Stimulated activated CD8-positive, alpha-beta memory T cell treated with anti-CD3 and anti-CD28 coated beads, Interleukin-15, amount 100 ng/mL, for 1 hour (primary cell): ENCODE data around the gene CTSE.
"Not testable (repeated sequence)": the region's sequence is repeated elsewhere in the genome, so short reads cannot be mapped to it uniquely, and the experiment has no call there.

ENCODE experiments used
- DNase-seq: peaks from one replicate; pipeline ENCODE4 v3.0.0-alpha.2; 2020; ENCODE audit warnings: low read depth

The CTSE gene

DNA sequence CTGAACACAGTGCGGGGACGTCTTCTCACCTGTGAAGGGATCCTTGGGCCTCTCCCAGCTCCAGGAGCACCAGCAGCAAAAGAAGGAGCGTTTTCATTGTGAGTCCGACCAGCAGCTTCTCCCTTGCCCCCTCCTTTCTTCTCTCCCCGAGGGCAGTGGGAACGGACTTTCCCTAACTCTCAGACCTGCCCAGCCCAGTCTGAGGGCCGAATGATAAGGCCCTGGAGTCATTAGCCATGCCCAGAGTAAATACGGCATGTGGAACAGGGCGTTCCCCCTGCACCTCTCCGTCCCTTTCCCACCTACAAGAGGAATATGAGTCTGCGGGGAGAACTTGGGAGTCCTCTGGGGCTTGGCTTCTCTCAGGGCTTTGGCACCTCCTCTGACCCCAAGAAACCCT, at the start of gene CTSE:
Gene CTSE (minus strand): TSS at position 201 of the 400 bp plus-strand sequence. CDS start 104 bp downstream, at position 97.
- DNase-seq, result no peak

DNA sequence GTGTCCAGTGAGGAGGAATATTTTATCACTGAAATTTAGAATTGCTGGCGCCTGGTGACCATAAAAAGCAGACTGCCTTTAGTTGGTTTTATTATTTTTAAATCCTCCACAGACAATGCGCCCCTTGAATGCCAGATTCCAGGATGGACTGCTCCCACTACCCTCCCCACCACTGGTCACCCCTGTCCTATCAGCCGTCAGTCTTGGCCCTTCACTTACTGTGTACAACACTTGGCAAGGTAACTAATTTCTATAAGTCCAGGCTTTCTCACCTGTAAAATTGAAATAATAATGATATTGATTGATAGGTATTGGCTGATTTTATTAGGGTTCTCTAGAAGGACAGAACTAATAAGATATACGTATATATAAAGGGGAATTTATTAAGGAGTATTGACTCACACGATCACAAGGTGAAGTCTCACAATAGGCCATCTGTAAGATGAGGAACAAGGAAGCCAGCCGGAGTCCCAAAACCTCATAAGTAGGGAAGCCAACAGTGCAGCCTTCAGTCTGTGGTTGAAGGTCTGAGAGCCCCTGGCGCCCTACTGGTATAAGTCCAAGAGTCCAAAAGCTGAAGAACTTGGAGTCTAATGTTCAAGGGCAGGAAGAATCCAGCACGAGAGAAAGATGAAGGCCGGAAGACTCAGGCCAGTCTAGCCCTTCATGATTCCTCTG, 47.1 kb upstream of the CTSE start:
- DNase-seq, result no peak

DNA sequence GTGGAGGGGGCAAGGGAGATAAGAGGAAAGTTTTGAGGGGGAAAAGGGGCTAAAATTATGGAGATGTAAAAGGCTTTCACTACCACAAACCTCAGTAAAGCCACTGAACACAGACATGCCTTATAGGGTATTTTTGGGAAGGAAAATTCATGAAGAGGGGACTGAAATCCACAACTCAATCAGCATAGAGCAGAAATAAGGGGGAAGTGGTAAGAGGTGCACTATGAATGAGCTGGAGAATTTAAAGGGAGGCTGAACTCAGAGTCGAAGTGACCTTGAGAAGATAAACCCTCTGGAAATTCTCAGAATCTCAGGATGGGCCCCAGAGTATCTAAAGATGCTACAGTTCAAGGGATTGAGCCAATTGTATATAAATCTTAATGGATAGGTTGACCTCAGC, 44.6 kb upstream of the CTSE start:
- no peak for DNase-seq

DNA sequence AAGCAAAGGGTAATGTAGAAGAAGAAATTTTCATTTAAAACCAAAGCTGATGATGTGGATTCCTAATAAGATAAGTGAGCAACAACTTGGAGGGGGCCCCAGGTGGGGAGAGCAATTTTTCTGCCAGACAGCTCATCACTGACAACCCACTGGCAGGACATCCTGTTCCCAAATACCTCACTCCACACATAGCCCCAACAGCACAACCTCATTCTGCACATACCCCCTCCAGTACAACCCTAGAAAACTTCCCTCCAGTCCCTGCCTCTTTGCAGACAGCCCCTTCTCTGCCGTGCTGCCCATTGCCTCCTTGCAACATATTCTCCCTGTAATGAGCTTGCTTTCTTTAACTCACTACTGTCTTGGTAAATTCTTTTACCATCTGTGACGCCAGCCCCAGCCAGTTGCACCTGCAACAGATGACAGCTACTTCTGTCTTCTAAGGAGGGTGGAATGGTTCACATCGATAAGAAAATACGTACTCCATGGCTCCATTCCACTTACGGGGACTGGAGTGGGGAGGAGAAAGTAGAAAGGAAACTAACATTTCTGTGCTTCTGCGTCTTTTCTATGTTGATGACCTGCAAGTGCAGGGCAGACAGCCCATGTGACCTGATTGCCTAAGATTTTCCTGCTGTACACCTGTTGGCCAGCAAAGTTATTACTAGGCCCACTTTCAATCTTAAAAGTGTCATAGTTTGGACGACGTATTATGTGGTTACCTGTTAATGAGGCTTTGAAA, 44.0 kb upstream of the CTSE start:
- no peak for DNase-seq

DNA sequence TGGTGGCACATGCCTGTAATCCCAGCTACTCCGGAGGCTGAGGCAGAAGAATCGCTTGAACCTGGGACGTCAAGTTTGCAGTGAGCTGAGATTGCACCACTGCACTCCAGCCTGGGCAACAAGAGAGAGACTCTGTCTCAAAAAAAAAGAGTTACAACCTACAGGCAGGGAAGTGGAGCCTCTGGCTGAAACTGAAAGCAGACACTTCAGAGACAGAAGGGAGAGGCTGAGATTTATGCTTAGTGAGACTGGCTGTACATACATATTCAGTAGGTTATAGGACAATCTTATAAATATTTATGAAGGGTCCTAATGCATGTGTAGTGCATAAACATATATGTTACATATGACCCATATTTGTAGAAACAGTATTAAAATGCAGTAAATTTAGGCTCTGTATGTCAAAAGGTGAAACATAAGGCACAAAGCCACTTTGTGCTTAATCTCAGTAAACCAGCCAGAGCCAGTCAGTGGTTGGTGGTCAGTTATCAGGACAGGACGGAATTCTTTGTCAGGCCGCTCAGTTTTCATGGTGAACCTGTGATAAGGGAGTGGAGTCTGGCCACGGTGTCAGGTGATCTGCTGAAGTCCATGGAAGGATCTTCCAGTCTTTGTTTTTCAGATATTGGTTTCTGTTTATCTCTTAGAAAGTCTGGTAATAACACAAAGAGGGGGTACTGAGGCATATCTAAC, 42.9 kb upstream of the CTSE start:
- DNase-seq, result no peak

DNA sequence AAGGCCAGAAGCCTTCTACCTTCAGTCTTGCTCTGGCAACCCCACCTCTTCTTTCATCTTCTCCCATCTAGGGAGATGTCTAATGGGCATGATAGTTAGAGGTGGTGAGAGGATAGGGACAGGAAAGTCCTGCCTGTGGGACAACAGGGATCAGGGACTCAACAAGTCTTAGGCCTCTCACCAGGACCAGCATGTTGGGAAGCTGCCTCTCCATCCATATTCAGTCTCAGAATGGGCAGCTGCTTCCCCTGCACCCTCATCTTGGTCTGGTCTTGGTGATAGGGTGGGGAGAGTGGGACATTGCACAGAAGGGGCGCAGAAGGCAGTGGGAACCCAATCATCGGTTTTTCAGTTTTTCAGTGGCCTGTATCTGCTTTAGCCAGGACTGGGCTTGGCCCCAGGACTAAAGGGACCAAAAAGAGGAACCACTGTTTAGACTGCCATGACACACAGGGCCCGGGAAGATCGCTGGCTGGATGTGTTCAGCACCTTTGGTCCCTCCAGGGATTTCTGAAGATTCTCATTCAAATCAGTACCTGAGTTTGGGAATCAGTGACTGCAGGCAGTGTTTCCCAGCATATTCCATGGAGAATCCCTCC, 42.0 kb upstream of the CTSE start:
- DNase-seq, result no peak

DNA sequence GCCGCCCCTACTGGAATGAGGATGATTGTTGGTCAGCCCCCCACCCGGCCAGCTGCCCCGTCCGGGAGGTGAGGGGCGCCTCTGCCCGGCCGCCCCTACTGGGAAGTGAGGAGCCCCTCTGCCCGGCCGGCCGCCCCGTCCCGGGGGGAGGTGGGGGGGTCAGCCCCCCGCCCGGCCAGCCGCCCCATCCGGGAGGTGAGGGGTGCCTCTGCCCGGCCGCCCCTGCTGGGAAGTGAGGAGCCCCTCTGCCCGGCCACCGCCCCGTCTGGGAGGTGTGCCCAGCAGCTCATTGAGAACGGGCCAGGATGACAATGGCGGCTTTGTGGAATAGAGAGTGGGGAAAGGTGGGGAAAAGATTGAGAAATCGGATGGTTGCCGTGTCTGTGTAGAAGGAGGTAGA, 40.8 kb upstream of the CTSE start:
- not testable (repeated sequence) for DNase-seq

DNA sequence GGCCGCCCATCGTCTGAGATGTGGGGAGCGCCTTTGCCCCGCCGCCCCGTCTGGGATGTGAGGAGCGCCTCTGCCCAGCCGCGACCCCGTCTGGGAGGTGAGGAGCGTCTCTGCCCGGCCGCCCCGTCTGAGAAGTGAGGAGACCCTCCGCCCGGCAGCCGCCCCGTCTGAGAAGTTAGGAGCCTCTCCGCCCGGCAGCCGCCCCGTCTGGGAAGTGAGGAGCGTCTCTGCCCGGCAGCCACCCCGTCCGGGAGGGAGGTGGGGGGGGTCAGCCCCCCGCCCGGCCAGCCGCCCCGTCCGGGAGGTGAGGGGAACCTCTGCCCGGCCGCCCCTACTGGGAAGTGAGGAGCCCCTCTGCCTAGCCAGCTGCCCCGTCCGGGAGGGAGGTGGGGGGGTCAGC, 40.3 kb upstream of the CTSE start:
- not testable (repeated sequence) for DNase-seq

DNA sequence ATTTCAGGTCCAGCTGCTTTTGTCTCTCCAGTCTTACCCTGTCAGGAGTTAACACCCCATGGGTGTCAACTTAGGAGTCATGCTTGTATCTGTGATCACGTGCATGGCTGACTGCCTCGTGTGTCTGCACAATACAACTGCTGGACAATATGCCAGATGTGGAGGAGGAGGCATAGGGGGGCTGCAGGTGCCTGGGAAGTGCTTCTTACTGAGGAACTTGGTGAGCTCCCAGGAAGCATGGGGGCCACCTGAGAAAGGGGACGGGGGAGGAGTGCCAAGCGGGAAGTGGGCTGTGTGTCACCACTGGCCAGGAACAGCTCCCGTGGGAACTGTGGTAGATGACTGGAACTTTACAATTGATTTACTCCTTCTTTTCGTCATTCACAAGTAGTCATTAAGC, 38.8 kb upstream of the CTSE start:
- no peak for DNase-seq

DNA sequence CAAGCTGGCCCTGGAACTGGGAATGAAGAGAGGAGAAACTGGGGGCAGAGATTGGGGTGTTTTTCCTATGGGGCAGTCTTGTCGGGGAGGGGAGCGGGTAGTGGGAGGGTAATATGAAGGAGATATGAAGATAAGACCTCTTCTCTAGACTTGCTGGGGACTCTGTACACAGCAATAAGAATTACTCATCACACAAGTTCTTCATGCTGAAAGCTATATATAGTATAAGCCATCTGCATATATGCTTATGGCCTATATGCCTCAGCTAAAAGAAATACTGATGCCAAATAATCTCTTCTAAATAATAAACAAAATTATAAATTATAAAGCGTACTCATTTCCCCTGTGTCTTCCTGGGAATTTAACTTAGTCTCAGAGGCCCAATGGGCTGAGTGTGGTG, 37.1 kb upstream of the CTSE start:
- no peak for DNase-seq

DNA sequence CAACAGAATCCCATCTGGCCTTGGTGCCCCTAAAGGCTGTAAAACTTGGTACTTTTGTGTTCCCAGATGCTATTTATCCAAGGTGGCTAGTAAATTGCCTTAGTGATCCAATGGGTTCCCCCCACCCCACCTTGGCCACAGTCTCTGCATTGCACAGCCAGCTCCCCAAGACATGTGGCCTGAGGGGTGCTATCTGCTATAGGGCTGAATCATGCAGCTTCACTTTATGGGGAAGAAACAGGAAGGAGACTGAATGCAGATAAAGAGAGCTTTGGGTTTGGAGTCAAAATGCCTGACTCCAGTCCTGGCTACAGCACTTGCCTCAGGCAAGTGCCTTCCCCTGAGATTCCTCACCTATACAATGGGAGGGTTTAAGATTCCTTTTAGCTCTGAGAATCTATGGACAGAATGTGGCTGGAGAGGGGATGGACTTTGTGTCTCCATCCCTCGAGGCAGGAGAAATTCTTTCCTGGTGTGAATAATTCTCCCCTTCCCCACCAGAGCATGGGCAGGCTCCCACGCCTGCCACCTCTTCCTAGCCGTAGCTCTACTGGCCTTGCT, 35.7 kb upstream of the CTSE start:
- DNase-seq, result no peak

DNA sequence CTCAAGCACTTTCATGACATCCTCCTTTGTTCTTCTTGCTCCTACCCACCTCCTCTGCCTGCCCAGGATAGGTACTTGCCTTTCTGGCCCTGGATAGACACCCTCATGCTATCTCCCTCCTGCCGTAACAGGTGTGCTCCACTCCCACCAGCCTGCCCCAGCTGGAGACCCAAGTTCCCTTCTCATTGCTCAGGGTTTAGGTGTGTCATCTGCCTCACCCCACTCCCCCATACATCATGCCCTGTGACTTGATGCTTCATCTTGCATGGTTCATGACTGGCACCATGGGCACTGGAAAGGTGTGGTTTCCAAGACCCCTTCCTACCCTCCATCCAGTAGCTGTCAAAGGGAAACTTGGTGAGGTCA, 35.2 kb upstream of the CTSE start:
- no peak for DNase-seq

DNA sequence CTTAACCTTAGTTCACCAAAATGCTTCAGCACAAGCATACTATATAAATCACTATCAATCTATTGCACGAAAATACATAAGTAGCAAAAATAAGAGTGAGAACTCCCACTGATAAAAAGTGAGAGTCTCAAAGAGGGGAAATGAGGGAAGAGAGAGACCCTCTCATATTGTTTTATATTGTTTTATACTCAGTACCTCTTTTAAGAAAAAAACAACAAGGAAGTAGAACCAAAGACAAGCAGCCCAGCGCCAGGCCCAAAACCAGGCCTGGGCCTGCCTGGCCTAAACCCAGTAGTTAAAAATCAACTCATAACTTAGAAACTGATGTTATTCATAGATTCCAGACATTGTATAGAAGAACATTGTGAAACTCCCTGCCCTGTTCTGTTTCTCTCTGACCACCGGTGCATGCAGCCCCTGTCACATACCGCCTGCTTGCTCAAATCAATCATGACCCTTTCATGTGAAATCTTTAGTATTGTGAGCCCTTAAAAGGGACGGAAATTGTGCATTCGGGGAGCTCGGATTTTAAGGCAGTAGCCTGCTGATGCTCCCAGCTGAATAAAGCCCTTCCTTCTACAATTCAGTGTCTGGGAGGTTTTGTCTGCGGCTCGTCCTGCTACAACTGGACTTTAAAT, 34.7 kb upstream of the CTSE start:
- DNase-seq, result not testable (repeated sequence)

DNA sequence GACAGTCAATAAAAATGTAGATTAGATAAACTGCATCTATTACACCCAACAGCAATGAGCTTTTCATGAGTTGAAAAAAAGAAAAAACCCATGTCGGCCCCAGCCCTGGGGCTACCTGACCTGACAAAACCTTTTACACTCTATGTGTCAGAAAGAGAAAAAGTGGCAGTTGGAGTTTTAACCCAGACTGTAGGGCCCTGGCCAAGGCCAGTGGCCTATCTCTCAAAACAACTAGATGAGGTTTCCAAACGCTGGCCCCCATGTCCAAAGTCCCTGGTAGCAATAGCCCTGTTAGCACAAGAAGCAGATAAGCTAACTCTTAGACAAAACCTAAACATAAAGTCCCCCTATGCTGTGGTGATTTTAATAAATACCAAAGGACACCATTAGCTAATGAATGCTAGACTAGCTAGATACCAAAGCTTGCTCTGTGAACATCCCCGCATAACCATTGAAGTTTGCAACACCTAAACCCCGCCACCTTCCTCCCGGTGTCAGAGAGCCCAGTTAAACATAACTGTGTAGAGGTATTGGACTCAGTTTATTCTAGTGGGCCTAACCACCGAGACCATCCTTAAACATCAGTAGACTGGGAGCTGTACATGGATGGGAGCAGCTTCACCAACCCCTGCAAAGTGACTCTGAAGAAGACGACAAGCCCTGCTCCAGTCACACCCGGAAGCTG, 32.1 kb upstream of the CTSE start:
- not testable (repeated sequence) for DNase-seq

DNA sequence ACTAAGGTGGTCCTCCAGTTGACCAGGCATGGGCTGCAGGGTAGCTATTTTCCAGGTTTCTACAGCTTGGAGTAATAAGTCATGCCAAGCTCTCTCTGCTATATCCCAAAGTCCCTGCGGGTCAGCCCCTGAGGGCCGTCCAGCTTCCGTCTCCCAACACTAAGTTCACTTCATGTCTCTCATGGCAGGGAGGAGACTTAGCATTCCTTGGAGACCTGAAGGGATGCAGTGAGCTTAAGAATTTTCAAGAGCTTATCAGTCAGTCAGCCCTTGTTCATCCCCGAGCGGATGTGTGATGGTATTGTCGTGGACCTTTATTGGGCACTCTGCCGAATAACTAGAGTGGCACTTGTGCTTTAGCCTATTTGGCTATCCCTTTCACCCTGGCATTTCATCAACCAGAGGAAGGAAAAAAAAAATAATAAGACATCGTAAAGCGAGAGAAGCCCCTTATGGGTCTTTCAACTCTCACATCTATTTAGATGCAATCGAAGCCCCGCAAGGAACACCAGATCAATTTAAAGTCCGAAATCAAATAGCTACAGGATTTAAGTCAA, 31.5 kb upstream of the CTSE start:
- DNase-seq, result not testable (repeated sequence)

DNA sequence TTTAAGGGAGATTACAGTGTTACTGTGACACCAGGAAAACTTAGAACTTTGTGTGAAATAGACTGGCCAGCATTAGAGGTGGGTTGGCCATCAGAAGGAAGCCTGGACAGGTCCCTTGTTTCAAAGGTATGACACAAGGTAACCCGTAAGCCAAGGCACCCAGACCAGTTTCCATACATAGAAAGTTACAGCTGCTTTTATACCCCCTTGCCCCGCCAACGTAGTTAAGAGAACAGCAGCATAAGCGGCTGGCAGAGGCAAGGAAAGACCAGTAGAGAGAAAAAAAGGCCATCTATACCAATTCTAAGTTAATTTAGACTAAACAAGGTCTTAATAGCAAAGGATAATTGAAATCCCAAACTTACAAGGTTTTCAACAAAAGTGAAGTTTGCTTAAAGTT, 29.9 kb upstream of the CTSE start:
- not testable (repeated sequence) for DNase-seq

DNA sequence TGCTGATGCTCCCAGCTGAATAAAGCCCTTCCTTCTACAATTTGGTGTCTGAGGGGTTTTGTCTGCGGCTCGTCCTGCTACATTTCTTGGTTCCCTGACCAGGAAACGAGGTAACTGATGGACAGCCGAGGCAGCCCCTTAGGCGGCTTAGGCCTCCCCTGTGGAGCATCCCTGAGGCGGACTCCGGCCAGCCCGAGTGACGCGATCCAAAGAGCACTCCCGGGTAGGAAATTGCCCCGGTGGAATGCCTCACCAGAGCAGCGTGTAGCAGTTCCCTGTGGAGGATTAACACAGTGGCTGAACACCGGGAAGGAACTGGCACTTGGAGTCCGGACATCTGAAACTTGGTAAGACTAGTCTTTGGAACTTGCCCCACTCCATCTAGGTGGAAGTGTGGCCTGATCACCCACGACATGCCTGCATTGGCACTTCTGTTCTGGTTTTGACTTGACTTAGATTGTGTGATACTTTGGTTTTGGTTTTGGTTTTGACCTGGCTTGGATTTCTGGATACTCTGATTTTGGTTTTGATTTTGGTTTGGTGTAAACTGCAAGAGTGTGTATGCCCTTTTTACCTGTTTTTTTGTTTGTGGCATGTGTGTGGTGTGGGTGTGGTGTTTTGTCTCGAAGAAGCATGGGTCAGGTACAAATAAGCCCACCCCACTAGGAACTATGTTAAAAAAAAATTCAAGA, 29.4 kb upstream of the CTSE start, which contains the start of gene RHEX:
Gene RHEX (plus strand): TSS at position 255 of the 692 bp plus-strand sequence. CDS start 44,656 bp downstream, outside the sequence.
- DNase-seq, result not testable (repeated sequence)

DNA sequence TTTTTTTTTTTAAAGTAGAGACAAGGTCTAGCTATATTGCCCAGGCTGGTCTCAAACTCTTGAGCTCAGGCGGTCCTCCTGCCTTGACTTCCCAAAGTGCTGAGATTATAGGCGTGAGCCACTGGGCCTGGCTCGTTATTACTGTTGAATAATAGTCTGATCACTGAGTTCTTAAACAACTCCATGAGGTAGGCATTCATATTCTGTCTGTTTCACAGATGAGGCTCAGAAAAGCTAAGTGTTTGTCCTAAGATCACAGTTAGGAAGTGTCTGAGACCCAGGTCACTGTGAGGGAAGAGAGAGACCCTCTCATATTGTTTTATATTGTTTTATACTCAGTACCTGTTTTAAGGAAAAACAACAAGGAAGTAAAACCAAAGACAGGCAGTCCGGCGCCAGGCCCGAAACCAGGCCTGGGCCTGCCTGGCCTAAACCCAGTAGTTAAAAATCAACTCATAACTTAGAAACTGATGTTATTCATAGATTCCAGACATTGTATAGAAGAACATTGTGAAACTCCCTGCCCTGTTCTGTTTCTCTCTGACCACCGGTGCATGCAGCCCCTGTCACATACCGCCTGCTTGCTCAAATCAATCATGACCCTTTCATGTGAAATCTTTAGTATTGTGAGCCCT, 28.7 kb upstream of the CTSE start:
- not testable (repeated sequence) for DNase-seq

DNA sequence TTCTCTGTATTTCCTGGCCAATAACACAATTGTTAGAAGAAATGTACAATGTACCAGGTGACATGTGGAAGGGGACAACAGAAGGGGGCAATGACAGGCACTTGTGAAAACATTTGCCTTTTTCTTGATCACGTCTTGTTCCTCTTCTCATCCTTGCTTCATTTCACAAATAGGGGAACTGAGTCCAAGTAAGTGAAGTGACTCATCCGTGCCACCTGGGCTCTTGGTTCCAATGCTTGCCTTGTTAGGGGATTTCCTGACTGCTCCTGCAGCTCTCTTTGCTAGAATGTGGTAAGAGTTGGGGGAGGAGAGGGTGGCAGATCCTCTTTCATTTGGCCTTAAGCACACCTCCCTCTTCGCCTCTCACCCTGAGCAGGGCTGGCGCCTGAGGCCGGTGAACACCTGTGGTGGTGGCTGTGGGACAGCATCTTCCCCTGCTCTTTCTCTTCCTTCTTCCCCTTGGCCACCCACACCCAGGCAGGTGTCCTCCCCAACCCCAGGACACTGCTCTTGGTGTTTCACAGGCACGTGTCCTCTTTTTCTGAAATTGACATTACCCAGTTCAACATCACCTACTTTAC, 27.1 kb upstream of the CTSE start:
- DNase-seq, result no peak
